ENCODE measurements around the gene MTG1.

DNA sequence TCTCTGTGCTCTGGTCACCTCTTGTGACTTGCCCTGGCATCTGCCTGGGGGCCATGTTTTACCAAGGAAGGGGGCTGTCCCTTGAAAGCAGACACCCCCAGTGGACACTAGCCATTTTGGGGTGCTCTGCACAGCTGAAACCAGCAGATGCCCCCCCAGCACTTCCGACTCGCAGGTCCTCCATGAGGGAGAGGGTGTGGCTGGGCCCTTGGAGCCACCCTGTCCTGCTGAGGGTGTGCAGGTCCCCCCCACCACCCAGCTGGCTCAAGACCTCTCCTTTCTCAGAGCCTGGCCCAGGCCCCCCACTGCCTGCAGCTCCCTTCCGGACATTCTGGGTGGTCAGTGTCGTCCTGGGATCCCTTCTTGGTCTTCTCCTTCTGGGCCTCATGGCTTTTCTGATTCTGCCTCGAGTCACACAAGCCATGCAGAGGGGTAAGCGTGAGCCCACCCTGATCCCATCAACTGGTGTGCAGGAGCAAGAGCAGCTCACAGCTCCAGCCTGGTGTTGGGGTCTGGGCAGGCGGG lies 72.1 kb downstream of the MTG1 start:
- no peak for TF ChIP-seq EZH2phosphoT487 (IDR thresholded peaks at IDR 0.05; ENCODE audit: insufficient read depth, low read depth)
- no peak for TF ChIP-seq EZH2 (IDR thresholded peaks at IDR 0.05; ENCODE audit: insufficient read depth, poor library complexity, severe bottlenecking)

Data from GM23248 (cell line).